HepG2 (cell line): ENCODE results near the gene MACROD2. TPM values are rescaled to one million over a fixed set of nuclear protein-coding genes. Genes with fewer than 3 reads are reported as not detected.

Source experiments
- ATAC-seq: fragments of 200-7000 bp; cut with Tn5 transposase; 3 replicates; pipeline ENCODE4 v1.9.1; 2020; ENCODE audit warnings: mild to moderate bottlenecking, moderate library complexity
- BruUV-seq: library from RNA; stranded (reverse); fragments of 400-500 nt; replicated peaks from 2 replicates; lab custom pipeline; 2021; lab: Mats Ljungman, UMichigan
- CTCF ChIA-PET: fragments of 300-600 bp; formaldehyde crosslinking; extraction: SDS; loops from one replicate; lab custom pipeline; 2021; ENCODE audit warnings: low total read pairs, inconsistent platforms, low intra/inter-chr PET ratio; lab: Yijun Ruan, JAX
- POLR2A ChIA-PET: fragments of 350-600 bp; sonication (Branson Sonifier 250); formaldehyde crosslinking; loops from one replicate; lab custom pipeline; 2020; ENCODE audit warnings: antibody characterized with exemption, inconsistent platforms; lab: Yijun Ruan, JAX
- DNase-seq: peaks from one replicate; pipeline ENCODE4 v3.0.0-alpha.2; 2015; ENCODE audit warnings: low spot score
- FAIRE-seq: peaks from 3 replicates; lab custom pipeline; 2011; peaks lifted over from hg19 to GRCh38; lab: Jason Lieb, UNC
- H2AFZ ChIP-seq: one replicate; pipeline ENCODE4 v1.6.1; 2011; ENCODE audit warnings: low read length, inconsistent platforms
- H3K27ac ChIP-seq: fragments of 300-600 bp; 3 replicates; pipeline ENCODE4 v1.8.0; 2011; ENCODE audit warnings: mixed run types, mild to moderate bottlenecking, mixed read lengths, low read length, inconsistent platforms; ENCODE audit not compliant: insufficient read depth; ENCODE audit errors: extremely low read length
- H3K27me3 ChIP-seq, 2 experiments: fragments of 200-600 bp in 1 of 2; 2 replicates in 1 of 2; 3 replicates in 1 of 2; pipeline versions ENCODE4 v1.6.0 to v1.8.0; 2011; ENCODE audit warnings: low read length in 2 of 2, mild to moderate bottlenecking in 2 of 2, moderate library complexity in 2 of 2, inconsistent platforms in 1 of 2; ENCODE audit not compliant: insufficient read depth in 2 of 2, control insufficient read depth in 1 of 2
- H3K36me3 ChIP-seq, 2 experiments: fragments of 200-600 bp in 1 of 2; replicated peaks in 1 of 2; 2 replicates in 1 of 2; 3 replicates in 1 of 2; pipeline versions ENCODE4 v1.5.1 to v1.8.0; 2011; ENCODE audit warnings: low read length in 2 of 2, inconsistent platforms in 1 of 2; ENCODE audit not compliant: insufficient read depth in 2 of 2, control insufficient read depth in 1 of 2
- H3K4me1 ChIP-seq: 2 replicates; pipeline ENCODE4 v1.5.1; 2012; ENCODE audit warnings: low read length, inconsistent platforms; ENCODE audit not compliant: insufficient read depth
- H3K4me2 ChIP-seq: 2 replicates; pipeline ENCODE4 v1.6.0; 2011; ENCODE audit warnings: low read depth, low read length, inconsistent platforms
- H3K4me3 ChIP-seq, 3 experiments: fragments of 200-600 bp in 1 of 3; sonication (generic), shearing (Covaris generic) in 1 of 3; replicated peaks in 1 of 3; 2 replicates each; pipeline ENCODE4 v1.5.1; 2011 to 2016; ENCODE audit warnings: low read length in 3 of 3, inconsistent platforms in 2 of 3, low read depth in 2 of 3, mild to moderate bottlenecking in 2 of 3, control low read depth in 1 of 3, mixed read lengths in 1 of 3; ENCODE audit not compliant: insufficient read depth in 1 of 3
- H3K79me2 ChIP-seq: one replicate; pipeline ENCODE4 v1.6.1; 2011; ENCODE audit warnings: low read length, inconsistent platforms; ENCODE audit not compliant: insufficient read depth
- H3K9ac ChIP-seq: 2 replicates; pipeline ENCODE4 v1.6.0; 2011; ENCODE audit warnings: mild to moderate bottlenecking, low read depth, low read length, inconsistent platforms; ENCODE audit not compliant: insufficient read depth
- H3K9me3 ChIP-seq: 2 replicates; pipeline ENCODE4 v1.5.1; 2012; ENCODE audit warnings: mild to moderate bottlenecking, low read length
- H4K20me1 ChIP-seq: 2 replicates; pipeline ENCODE4 v1.6.0; 2011; ENCODE audit warnings: inconsistent platforms, mild to moderate bottlenecking, low read length, moderate library complexity; ENCODE audit not compliant: insufficient read depth
- ATF7 ChIP-seq, 2 experiments: fragments of 450-650 bp in 1 of 2; sonication (generic) in 1 of 2; formaldehyde crosslinking in 1 of 2; IDR thresholded peaks; 2 replicates each; pipeline versions ENCODE4 v1.4.0 to v1.6.1; 2016 to 2020; ENCODE audit warnings: antibody characterized with exemption in 1 of 2, mild to moderate bottlenecking in 1 of 2, missing genetic modification reagents in 1 of 2
- CREB1 ChIP-seq, 2 experiments: fragments of 450-650 bp in 1 of 2; IDR thresholded peaks; 2 replicates each; pipeline ENCODE4 v1.6.1; 2016 to 2017; ENCODE audit warnings: control low read depth in 1 of 2, mild to moderate bottlenecking in 1 of 2, missing compliant biosample characterization in 1 of 2, missing genetic modification characterization in 1 of 2
- MAFF ChIP-seq: IDR thresholded peaks from 2 replicates; pipeline ENCODE4 v1.6.1; 2011; ENCODE audit warnings: low read depth, low read length, improper control_type of control experiment
- MAFK ChIP-seq, 2 experiments: IDR thresholded peaks in 1 of 2; conservative IDR thresholded peaks in 1 of 2; 2 replicates each; pipeline ENCODE4 v1.6.1; 2011; ENCODE audit warnings: improper control_type of control experiment in 2 of 2, low read length in 2 of 2
- MYC ChIP-seq: sonication (generic); formaldehyde crosslinking; IDR thresholded peaks from 2 replicates; pipeline ENCODE4 v1.9.0; 2021; ENCODE audit warnings: missing genetic modification reagents, borderline replicate concordance
- NFE2L2 ChIP-seq: fragments of 150-350 bp; IDR thresholded peaks from 2 replicates; pipeline ENCODE4 v1.6.1; 2014; ENCODE audit warnings: low read length
- RARG ChIP-seq: sonication (generic); formaldehyde crosslinking; IDR thresholded peaks from 2 replicates; pipeline ENCODE4 v1.4.0; 2020; ENCODE audit warnings: low read depth, mild to moderate bottlenecking, missing genetic modification reagents
- ZNF776 ChIP-seq: sonication (generic); formaldehyde crosslinking; IDR thresholded peaks from 2 replicates; pipeline ENCODE4 v1.4.0; 2020; ENCODE audit warnings: mild to moderate bottlenecking, missing genetic modification reagents
- WGBS: methylation state at CpG from one replicate; pipeline ENCODE4 v1.1.6; 2017; ENCODE audit warnings: low lambda C conversion rate; 5-methylcytosine and 5-hydroxymethylcytosine counted together
- in situ Hi-C: cut with HindIII; loops from 2 replicates; pipeline ENCODE4 v1.10.0; 2017; ENCODE audit warnings: low pct_unique_long_range_greater_than_20kb; ENCODE audit not compliant: extremely low pct_ligation_motif_present
- intact Hi-C: fragments of 100-400 bp; cut with micrococcal nuclease; formaldehyde crosslinking; loops from one replicate; pipeline ENCODE4 v1.10.0; 2022; ENCODE audit not compliant: unreplicated experiment
- polyA plus RNA-seq, 8 experiments: library from polyadenylated mRNA; depleted of rRNA in 3 of 8; stranded (reverse) in 7 of 8; unstranded in 1 of 8; fragments of >200 nt; fragmentation: Illumina TruSeq in 4 of 8; extraction: Trizol in 4 of 8; gene quantifications; 2 replicates each; pipeline versions ENCODE4 v1.2.1 to v1.2.3, GENCODE V29; 2011 to 2016; ENCODE audit warnings: low read depth in 4 of 8, missing spikeins in 1 of 8, mixed read lengths in 1 of 8; ENCODE audit not compliant: insufficient read depth in 1 of 8
- total RNA-seq, 5 experiments: library from RNA; depleted of rRNA; stranded (reverse); fragments of >200 nt; fragmentation: Illumina TruSeq; extraction: Trizol; gene quantifications; 2 replicates each; pipeline ENCODE4 v1.2.3, GENCODE V29; 2016; ENCODE audit warnings: low read depth in 1 of 5
- TF ChIP-seq, protein P1 (sequence below): sonication (generic); formaldehyde crosslinking; IDR thresholded peaks from 2 replicates; pipeline ENCODE4 v1.8.1; 2023; ENCODE audit warnings: mild to moderate bottlenecking, missing genetic modification reagents, borderline replicate concordance

The MACROD2 gene
- total and polyA plus RNA-seq, 2 of the 13 experiments (the other 11 are each of a cell fraction or from before 2014, with no cell fraction given), result 0.13 to 0.51 TPM

DNA sequence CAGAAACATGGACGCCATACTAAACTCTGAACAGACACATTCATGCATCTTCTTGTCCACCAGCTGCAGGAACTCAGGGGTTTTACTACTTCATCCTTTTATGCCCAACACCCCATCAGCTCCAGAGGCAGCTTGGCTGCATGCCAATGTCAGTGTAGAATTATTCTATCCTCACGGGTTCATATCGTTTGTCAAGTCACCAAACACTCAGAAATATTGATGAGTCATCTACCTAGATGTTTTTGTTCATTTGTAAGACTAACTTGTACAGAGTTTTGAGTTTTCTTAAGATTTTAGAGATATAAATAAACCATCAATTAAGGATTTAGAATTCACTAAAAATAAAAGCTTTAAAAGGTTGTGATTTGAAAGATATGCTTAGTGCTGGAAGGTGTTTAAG, 932.8 kb downstream of the MACROD2 start:
- DNase-seq, result no peak
- H4K20me1 ChIP-seq, result no peaks in the 10 kb centered on the region
- no peak for TF ChIP-seq MYC (CRISPR knock-in tag)
- TF ChIP-seq MAFF, result peak; percentile 61
- peak; percentile 63 to 73; a peak in 3 of 4 replicates for TF ChIP-seq MAFK (conservative IDR thresholded peaks at IDR 0.05 in 1 of 2, IDR thresholded peaks at IDR 0.05 in 1 of 2; ENCODE audit: low read length in 2 of 2)
- no peak for TF ChIP-seq ZNF776 (CRISPR knock-in tag)
- TF ChIP-seq NFE2L2, result peak; percentile 93
- TF ChIP-seq, all 625 proteins: peak for 3
- no peaks in the 10 kb centered on the region for H3K27me3 ChIP-seq
- H3K9ac ChIP-seq, result no peak overlapping the region
- intact Hi-C loops, result no loop called here
- no peak overlapping the region for H3K27ac ChIP-seq
- ChIA-PET CTCF (no interaction called here), POLR2A (no interaction called here)
- no peak overlapping the region for H2AFZ ChIP-seq
- no peaks in the 10 kb centered on the region for H3K36me3 ChIP-seq
- ATAC-seq, result no peak
- H3K9me3 ChIP-seq, result no peaks in the 10 kb centered on the region
- no peak for FAIRE-seq
- no peak overlapping the region for H3K4me2 ChIP-seq
- no peak overlapping the region for H3K4me3 ChIP-seq
- no peaks in the 10 kb centered on the region for H3K4me1 ChIP-seq
- H3K79me2 ChIP-seq, result no peaks in the 10 kb centered on the region
- 20% methylated on average over 3 of the region's 3 CpGs for WGBS
- no TSS peak for BruUV-seq
- in situ Hi-C loops, result no loop called here

DNA sequence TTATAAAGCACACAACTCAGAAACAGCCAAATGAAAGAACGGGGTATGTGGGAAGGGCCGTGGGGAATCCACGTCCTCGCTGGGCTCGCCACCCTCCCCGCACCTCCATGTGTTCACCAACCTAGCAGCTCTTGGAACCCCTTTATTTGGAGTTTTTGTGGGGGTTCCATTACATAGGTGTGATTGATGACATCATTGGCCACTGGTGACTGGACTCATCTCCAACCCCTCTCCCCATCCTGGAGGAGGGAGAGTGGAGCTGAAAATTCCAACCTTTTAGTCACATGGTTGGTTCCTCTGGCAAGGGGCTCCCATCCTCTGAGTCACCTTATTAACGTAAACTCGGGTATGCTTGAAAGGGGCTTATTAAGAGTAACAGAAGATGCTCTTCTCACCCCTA, 934.1 kb downstream of the MACROD2 start:
- 52% methylated on average over 8 of the region's 8 CpGs for WGBS
- Histone ChIP-seq H3K9me3 (no peaks in the 10 kb centered on the region), H3K4me3 (no peak overlapping the region), H3K4me2 (no peak overlapping the region), H3K27me3 (no peaks in the 10 kb centered on the region), H3K36me3 (no peaks in the 10 kb centered on the region), H2AFZ (no peak overlapping the region), H3K79me2 (no peaks in the 10 kb centered on the region), H3K9ac (no peak overlapping the region), H3K27ac (no peak overlapping the region), H3K4me1 (no peaks in the 10 kb centered on the region), H4K20me1 (no peaks in the 10 kb centered on the region)
- ChIA-PET POLR2A (no interaction called here), CTCF (no interaction called here)
- no peak for FAIRE-seq
- TF ChIP-seq ATF7 (IDR thresholded peaks at IDR 0.05) (peak; percentile 89), ATF7 (CRISPR knock-in tag; IDR thresholded peaks at IDR 0.05) (no peak), CREB1 (IDR thresholded peaks at IDR 0.05) (peak; percentile 77), CREB1 (CRISPR knock-in tag; IDR thresholded peaks at IDR 0.05) (no peak), RARG (CRISPR knock-in tag) (no peak)
- TF ChIP-seq, protein P1, sequence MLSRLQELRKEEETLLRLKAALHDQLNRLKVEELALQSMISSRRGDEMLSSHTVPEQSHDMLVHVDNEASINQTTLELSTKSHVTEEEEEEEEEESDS (CRISPR knock-in tag), result no peak
- ATAC-seq, result no peak
- in situ Hi-C loops (no loop called here), intact Hi-C loops (no loop called here)
- no TSS peak for BruUV-seq
- no peak for DNase-seq
